ENCODE results near the gene SHANK1. TPM values are rescaled to one million over a fixed set of nuclear protein-coding genes. Genes with fewer than 3 reads are reported as not detected.

The SHANK1 gene
- total RNA-seq, 2 experiments from 2014 or later = not detected

- POLR2A ChIA-PET = no interaction called here
- DNase-seq (no peak), ATAC-seq (ENCODE audit: low read depth) (no peak)
- H3K27ac Mint-ChIP-seq = no peak overlapping the region
- H3K4me3 Mint-ChIP-seq = no peak overlapping the region
- H3K36me3 Mint-ChIP-seq = no peaks in the 10 kb centered on the region
- H3K9me3 Mint-ChIP-seq = peaks cover 1% of the 10 kb centered on the region
- peaks cover 37% of the 10 kb centered on the region for H3K27me3 Mint-ChIP-seq
- H3K4me1 Mint-ChIP-seq = peaks cover 18% of the 10 kb centered on the region
These were observed 57.6 kb downstream of the SHANK1 start for GRCh38 chr19:50661766-50662650.

GRCh38 chr19:50661023-50661422 lies 58.6 kb downstream of the SHANK1 start:
- Mint-ChIP-seq H3K27me3 (peaks cover 35% of the 10 kb centered on the region), H3K9me3 (peaks cover 1% of the 10 kb centered on the region), H3K27ac (no peak overlapping the region), H3K4me1 (peaks cover 18% of the 10 kb centered on the region), H3K4me3 (no peak overlapping the region), H3K36me3 (no peaks in the 10 kb centered on the region)
- POLR2A ChIA-PET = no interaction called here
- no peak for ATAC-seq (ENCODE audit: low read depth)
- DNase-seq = no peak

- H3K27me3 Mint-ChIP-seq = peaks cover 30% of the 10 kb centered on the region
- H3K4me1 Mint-ChIP-seq = peaks cover 18% of the 10 kb centered on the region
- POLR2A ChIA-PET = no interaction called here
- peak overlapping the region; percentile 57 for H3K4me3 Mint-ChIP-seq
- no peaks in the 10 kb centered on the region for H3K36me3 Mint-ChIP-seq
- no peak overlapping the region for H3K27ac Mint-ChIP-seq
- DNase-seq (no peak), ATAC-seq (ENCODE audit: low read depth) (no peak)
- H3K9me3 Mint-ChIP-seq = peaks cover 1% of the 10 kb centered on the region
These were observed 59.6 kb downstream of the SHANK1 start for GRCh38 chr19:50660088-50660366.

GRCh38 chr19:50659318-50660087 lies 60.1 kb downstream of the SHANK1 start:
- H3K27ac Mint-ChIP-seq = no peak overlapping the region
- H3K9me3 Mint-ChIP-seq = peaks cover 4% of the 10 kb centered on the region
- H3K4me1 Mint-ChIP-seq = peaks cover 18% of the 10 kb centered on the region
- DNase-seq = no peak
- H3K4me3 Mint-ChIP-seq = peak overlapping the region; percentile 56
- peaks cover 33% of the 10 kb centered on the region for H3K27me3 Mint-ChIP-seq
- no peaks in the 10 kb centered on the region for H3K36me3 Mint-ChIP-seq
- no peak for ATAC-seq (ENCODE audit: low read depth)
- POLR2A ChIA-PET = no interaction called here

GRCh38 chr19:50658441-50659317 lies 60.9 kb downstream of the SHANK1 start:
- Mint-ChIP-seq H3K4me3 (peak overlapping the region; percentile 91), H3K9me3 (peaks cover 4% of the 10 kb centered on the region), H3K4me1 (peaks cover 18% of the 10 kb centered on the region), H3K36me3 (no peaks in the 10 kb centered on the region), H3K27ac (peak overlapping the region; percentile 98), H3K27me3 (peaks cover 37% of the 10 kb centered on the region)
- ATAC-seq (ENCODE audit: low read depth) (peak; percentile 66), DNase-seq (peak; percentile 90)
- POLR2A ChIA-PET = interaction anchor here (1.2 kb wide), 2 partner anchors 66 to 283 kb away, joined by 3 read pairs; partner anchors contain the start of gene NR1H2

- POLR2A ChIA-PET = interaction anchor here (1.2 kb wide), 2 partner anchors 67 to 282 kb away, joined by 3 read pairs; partner anchors contain the start of gene NR1H2
- H3K36me3 Mint-ChIP-seq = no peaks in the 10 kb centered on the region
- H3K4me3 Mint-ChIP-seq = peak overlapping the region; percentile 91
- DNase-seq (peak; percentile 89), ATAC-seq (ENCODE audit: low read depth) (peak; percentile 93)
- H3K27me3 Mint-ChIP-seq = peaks cover 37% of the 10 kb centered on the region
- H3K9me3 Mint-ChIP-seq = peaks cover 4% of the 10 kb centered on the region
- H3K4me1 Mint-ChIP-seq = peaks cover 18% of the 10 kb centered on the region
- H3K27ac Mint-ChIP-seq = peak overlapping the region; percentile 98
These were observed 61.7 kb downstream of the SHANK1 start for GRCh38 chr19:50657712-50658440.

- Mint-ChIP-seq H3K27ac (peak overlapping the region; percentile 98), H3K36me3 (no peaks in the 10 kb centered on the region), H3K4me3 (peak overlapping the region; percentile 91), H3K27me3 (peaks cover 37% of the 10 kb centered on the region), H3K9me3 (peaks cover 4% of the 10 kb centered on the region), H3K4me1 (peaks cover 18% of the 10 kb centered on the region)
- DNase-seq = no peak
- POLR2A ChIA-PET = no interaction called here
- ATAC-seq (ENCODE audit: low read depth) = no peak
These were observed 62.4 kb downstream of the SHANK1 start for GRCh38 chr19:50657222-50657669.

GRCh38 chr19:50654882-50655281 lies 64.7 kb downstream of the SHANK1 start:
- ATAC-seq (ENCODE audit: low read depth) (no peak), DNase-seq (no peak)
- POLR2A ChIA-PET = no interaction called here
- Mint-ChIP-seq H3K9me3 (peaks cover 4% of the 10 kb centered on the region), H3K4me1 (peaks cover 14% of the 10 kb centered on the region), H3K36me3 (no peaks in the 10 kb centered on the region), H3K4me3 (no peak overlapping the region), H3K27ac (no peak overlapping the region), H3K27me3 (peaks cover 31% of the 10 kb centered on the region)

- DNase-seq (no peak), ATAC-seq (ENCODE audit: low read depth) (no peak)
- peaks cover 3% of the 10 kb centered on the region for H3K9me3 Mint-ChIP-seq
- no peaks in the 10 kb centered on the region for H3K36me3 Mint-ChIP-seq
- no peak overlapping the region for H3K27ac Mint-ChIP-seq
- no peak overlapping the region for H3K4me3 Mint-ChIP-seq
- peaks cover 10% of the 10 kb centered on the region for H3K4me1 Mint-ChIP-seq
- POLR2A ChIA-PET = no interaction called here
- peaks cover 29% of the 10 kb centered on the region for H3K27me3 Mint-ChIP-seq
These were observed 66.9 kb downstream of the SHANK1 start for GRCh38 chr19:50652722-50653121.

GRCh38 chr19:50651174-50651573 lies 68.4 kb downstream of the SHANK1 start:
- POLR2A ChIA-PET = no interaction called here
- H3K27ac Mint-ChIP-seq = no peak overlapping the region
- H3K36me3 Mint-ChIP-seq = no peaks in the 10 kb centered on the region
- no peak for ATAC-seq (ENCODE audit: low read depth)
- H3K27me3 Mint-ChIP-seq = peaks cover 29% of the 10 kb centered on the region
- H3K9me3 Mint-ChIP-seq = peaks cover 3% of the 10 kb centered on the region
- peaks cover 3% of the 10 kb centered on the region for H3K4me1 Mint-ChIP-seq
- H3K4me3 Mint-ChIP-seq = no peak overlapping the region
- DNase-seq = no peak

- no peak within 1 kb of the TSS for H3K4me3 Mint-ChIP-seq
- H3K9me3 Mint-ChIP-seq = peaks cover under 1% of the 10 kb centered on the region
- H3K36me3 Mint-ChIP-seq = no peaks in the 10 kb centered on the region
- DNase-seq = no peak
- ATAC-seq (ENCODE audit: low read depth) = no peak
- H3K27ac Mint-ChIP-seq = no peak within 1 kb of the TSS
- POLR2A ChIA-PET = no interaction called here
- peaks cover 3% of the 10 kb centered on the region for H3K4me1 Mint-ChIP-seq
- peaks cover 22% of the 10 kb centered on the region for H3K27me3 Mint-ChIP-seq
These were observed 69.9 kb downstream of the SHANK1 start, which contains the start of gene C19orf81 for GRCh38 chr19:50649433-50650391. Gene C19orf81 (plus strand): TSS chr19:50649445. CDS start chr19:50649445, 0 bp downstream.

- POLR2A ChIA-PET = no interaction called here
- Mint-ChIP-seq H3K4me1 (peaks cover 3% of the 10 kb centered on the region), H3K9me3 (no peaks in the 10 kb centered on the region), H3K27me3 (peaks cover 14% of the 10 kb centered on the region), H3K27ac (no peak overlapping the region), H3K36me3 (no peaks in the 10 kb centered on the region), H3K4me3 (no peak overlapping the region)
- ATAC-seq (ENCODE audit: low read depth) = no peak
- no peak for DNase-seq
These were observed 70.9 kb downstream of the SHANK1 start for GRCh38 chr19:50648659-50649058.

Measured in activated naive CD8-positive, alpha-beta T cell treated with anti-CD3 and anti-CD28 coated beads, Interleukin-2, amount 10 ng/mL, durations not matched to agents 7 days and 5 days (primary cell).